ENCODE results near the gene FGF12.

Gene FGF12

GRCh38 chr3:192685801-192686200 lies 41.5 kb downstream of the FGF12 start:
- no peak for DNase-seq (ENCODE audit: low read depth)

- no peak for DNase-seq (ENCODE audit: low read depth)
Measured at GRCh38 chr3:192684151-192684550, 43.2 kb downstream of the FGF12 start.

GRCh38 chr3:192675958-192676649 lies 51.2 kb downstream of the FGF12 start:
- DNase-seq (ENCODE audit: low read depth): no peak

- peak; percentile 1 for DNase-seq (ENCODE audit: low read depth)
Measured at GRCh38 chr3:192655628-192656027, 71.7 kb downstream of the FGF12 start.

- DNase-seq (ENCODE audit: low read depth): no peak
Measured at GRCh38 chr3:192655040-192655439, 72.3 kb downstream of the FGF12 start.

- no peak for DNase-seq (ENCODE audit: low read depth)
Measured at GRCh38 chr3:192653862-192654261, 73.5 kb downstream of the FGF12 start.

- DNase-seq (ENCODE audit: low read depth): no peak
Measured at GRCh38 chr3:192652727-192653126, 74.6 kb downstream of the FGF12 start.

- DNase-seq (ENCODE audit: low read depth): no peak
Measured at GRCh38 chr3:192651836-192652512, 75.4 kb downstream of the FGF12 start.

- DNase-seq (ENCODE audit: low read depth): no peak
Measured at GRCh38 chr3:192645437-192645836, 81.9 kb downstream of the FGF12 start.

GRCh38 chr3:192642651-192643050 lies 84.7 kb downstream of the FGF12 start:
- no peak for DNase-seq (ENCODE audit: low read depth)

- peak; percentile 15 for DNase-seq (ENCODE audit: low read depth)
Measured at GRCh38 chr3:192641919-192642318, 85.4 kb downstream of the FGF12 start.

- no peak for DNase-seq (ENCODE audit: low read depth)
Measured at GRCh38 chr3:192639987-192640386, 87.4 kb downstream of the FGF12 start.

- DNase-seq (ENCODE audit: low read depth): no peak
Measured at GRCh38 chr3:192637803-192638202, 89.5 kb downstream of the FGF12 start.

GRCh38 chr3:192636517-192637444 lies 90.6 kb downstream of the FGF12 start:
- DNase-seq (ENCODE audit: low read depth): no peak

- DNase-seq (ENCODE audit: low read depth): no peak
Measured at GRCh38 chr3:192629429-192629828, 97.9 kb downstream of the FGF12 start.

GRCh38 chr3:192621909-192622308 lies 105.4 kb downstream of the FGF12 start:
- DNase-seq (ENCODE audit: low read depth): no peak

- DNase-seq (ENCODE audit: low read depth): no peak
Measured at GRCh38 chr3:192620275-192620674, 107.1 kb downstream of the FGF12 start.

GRCh38 chr3:192611411-192611810 lies 115.9 kb downstream of the FGF12 start:
- DNase-seq (ENCODE audit: low read depth): no peak

- no peak for DNase-seq (ENCODE audit: low read depth)
Measured at GRCh38 chr3:192608726-192609600, 118.4 kb downstream of the FGF12 start.

GRCh38 chr3:192607798-192608197 lies 119.5 kb downstream of the FGF12 start:
- DNase-seq (ENCODE audit: low read depth): no peak

GRCh38 chr3:192597913-192598312 lies 129.4 kb downstream of the FGF12 start:
- no peak for DNase-seq (ENCODE audit: low read depth)

GRCh38 chr3:192597506-192597905 lies 129.8 kb downstream of the FGF12 start:
- no peak for DNase-seq (ENCODE audit: low read depth)
